MV-4-11 (cell line): ENCODE results near the gene FBN1.

Experiments
- DNase-seq: peaks from one replicate; lab custom pipeline; 2025; lab: John Stamatoyannopoulos, UW

The FBN1 gene

GRCh38 chr15:48580736-48581135, 64.8 kb downstream of the FBN1 start:
- no peak for DNase-seq

- peak; percentile 43 for DNase-seq
Observed at GRCh38 chr15:48579945-48580671, 65.4 kb downstream of the FBN1 start.

GRCh38 chr15:48578965-48579364, 66.5 kb downstream of the FBN1 start:
- no peak for DNase-seq

GRCh38 chr15:48577469-48577868, 68.0 kb downstream of the FBN1 start:
- DNase-seq, result no peak

- no peak for DNase-seq
Observed at GRCh38 chr15:48574187-48574586, 71.3 kb downstream of the FBN1 start.

GRCh38 chr15:48573780-48574179, 71.7 kb downstream of the FBN1 start:
- no peak for DNase-seq

- DNase-seq, result no peak
Observed at GRCh38 chr15:48572823-48573222, 72.7 kb downstream of the FBN1 start.

- no peak for DNase-seq
Observed at GRCh38 chr15:48571510-48571909, 74.0 kb downstream of the FBN1 start.

- DNase-seq, result no peak
Observed at GRCh38 chr15:48570822-48571221, 74.7 kb downstream of the FBN1 start.

- no peak for DNase-seq
Observed at GRCh38 chr15:48569591-48570302, 75.8 kb downstream of the FBN1 start.

- no peak for DNase-seq
Observed at GRCh38 chr15:48566668-48567067, 78.8 kb downstream of the FBN1 start.

GRCh38 chr15:48565560-48566482, 79.7 kb downstream of the FBN1 start:
- no peak for DNase-seq

- no peak for DNase-seq
Observed at GRCh38 chr15:48564690-48565089, 80.8 kb downstream of the FBN1 start.

GRCh38 chr15:48563934-48564333, 81.6 kb downstream of the FBN1 start:
- no peak for DNase-seq

GRCh38 chr15:48560321-48561051, 85.0 kb downstream of the FBN1 start:
- no peak for DNase-seq

- no peak for DNase-seq
Observed at GRCh38 chr15:48559285-48559684, 86.2 kb downstream of the FBN1 start.

GRCh38 chr15:48558226-48558625, 87.3 kb downstream of the FBN1 start:
- no peak for DNase-seq

- DNase-seq, result no peak
Observed at GRCh38 chr15:48557335-48557734, 88.2 kb downstream of the FBN1 start.

GRCh38 chr15:48556159-48556897, 89.2 kb downstream of the FBN1 start:
- DNase-seq, result no peak

GRCh38 chr15:48555241-48555881, 90.1 kb downstream of the FBN1 start:
- DNase-seq, result no peak

GRCh38 chr15:48554112-48554511, 91.4 kb downstream of the FBN1 start:
- no peak for DNase-seq
